Panc1 (cell line): ENCODE measurements around the gene SLC29A2.

Experiments used
- POLR2AphosphoS5 ChIP-seq: IDR thresholded peaks from 2 replicates; pipeline ENCODE4 v1.6.1; 2012; ENCODE audit warnings: mild to moderate bottlenecking, low read depth, low read length, moderate library complexity
- SIN3A ChIP-seq: IDR thresholded peaks from 2 replicates; pipeline ENCODE4 v1.6.1; 2012; ENCODE audit warnings: low read depth, mild to moderate bottlenecking, low read length, moderate library complexity, borderline replicate concordance; ENCODE audit not compliant: insufficient read depth
- TF ChIP-seq, protein P1 (sequence below): fragments of 450-650 bp; IDR thresholded peaks from 2 replicates; pipeline ENCODE4 v1.5.1; 2017; ENCODE audit warnings: mild to moderate bottlenecking
- TF ChIP-seq, protein P2 (sequence below), 2 experiments: IDR thresholded peaks; 2 replicates each; pipeline ENCODE4 v1.6.1; 2011 to 2012; ENCODE audit warnings: low read depth in 2 of 2, control low read depth in 1 of 2, low read length in 1 of 2, mild to moderate bottlenecking in 1 of 2, moderate library complexity in 1 of 2; ENCODE audit not compliant: insufficient read depth in 1 of 2

DNA sequence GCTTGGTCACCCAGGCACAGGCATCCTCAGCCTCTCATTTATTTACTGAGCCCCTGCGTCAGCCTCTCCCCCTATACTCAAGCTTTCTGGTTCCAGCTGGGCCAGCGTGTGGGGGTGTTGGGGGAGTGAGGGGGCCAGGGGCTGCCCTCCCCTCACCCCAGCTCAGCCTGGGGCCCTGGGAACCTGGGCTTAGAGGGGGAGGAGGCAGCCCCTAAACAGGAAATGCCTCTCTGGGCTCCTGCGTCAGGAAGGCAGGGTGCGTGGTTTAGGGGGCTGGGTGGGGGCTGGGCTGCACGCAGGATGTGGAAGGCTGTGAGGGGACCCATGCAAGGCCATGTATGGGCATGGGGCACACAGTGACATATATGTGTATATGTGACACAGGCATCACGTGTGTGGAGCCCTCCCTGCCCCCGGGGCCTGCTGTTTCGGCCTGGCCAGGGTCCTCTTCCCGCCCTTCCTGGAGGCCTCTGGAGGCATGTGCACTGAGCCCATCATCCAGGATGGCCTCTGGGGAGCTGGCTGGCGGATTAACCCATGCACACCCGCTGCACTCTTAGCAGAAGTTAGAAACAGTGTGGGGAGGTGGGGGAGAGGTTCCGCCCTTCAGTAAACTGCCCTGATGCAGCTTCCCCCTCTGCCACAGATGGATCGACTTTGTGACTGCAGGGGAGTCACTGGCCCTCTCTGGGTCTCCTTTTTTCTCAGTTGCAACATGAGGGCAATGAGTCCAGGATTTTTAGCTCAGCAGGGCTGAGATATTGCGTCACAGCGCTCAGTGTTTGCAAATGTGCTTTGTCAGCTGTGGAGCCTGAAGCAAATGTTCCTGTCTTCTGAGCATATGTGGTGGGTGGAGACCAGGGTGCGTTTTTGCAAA is 53.6 kb downstream of the SLC29A2 start:
- TF ChIP-seq, protein P1, sequence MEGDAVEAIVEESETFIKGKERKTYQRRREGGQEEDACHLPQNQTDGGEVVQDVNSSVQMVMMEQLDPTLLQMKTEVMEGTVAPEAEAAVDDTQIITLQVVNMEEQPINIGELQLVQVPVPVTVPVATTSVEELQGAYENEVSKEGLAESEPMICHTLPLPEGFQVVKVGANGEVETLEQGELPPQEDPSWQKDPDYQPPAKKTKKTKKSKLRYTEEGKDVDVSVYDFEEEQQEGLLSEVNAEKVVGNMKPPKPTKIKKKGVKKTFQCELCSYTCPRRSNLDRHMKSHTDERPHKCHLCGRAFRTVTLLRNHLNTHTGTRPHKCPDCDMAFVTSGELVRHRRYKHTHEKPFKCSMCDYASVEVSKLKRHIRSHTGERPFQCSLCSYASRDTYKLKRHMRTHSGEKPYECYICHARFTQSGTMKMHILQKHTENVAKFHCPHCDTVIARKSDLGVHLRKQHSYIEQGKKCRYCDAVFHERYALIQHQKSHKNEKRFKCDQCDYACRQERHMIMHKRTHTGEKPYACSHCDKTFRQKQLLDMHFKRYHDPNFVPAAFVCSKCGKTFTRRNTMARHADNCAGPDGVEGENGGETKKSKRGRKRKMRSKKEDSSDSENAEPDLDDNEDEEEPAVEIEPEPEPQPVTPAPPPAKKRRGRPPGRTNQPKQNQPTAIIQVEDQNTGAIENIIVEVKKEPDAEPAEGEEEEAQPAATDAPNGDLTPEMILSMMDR: no peak
- no peak for TF ChIP-seq POLR2AphosphoS5
- TF ChIP-seq, protein P2, sequence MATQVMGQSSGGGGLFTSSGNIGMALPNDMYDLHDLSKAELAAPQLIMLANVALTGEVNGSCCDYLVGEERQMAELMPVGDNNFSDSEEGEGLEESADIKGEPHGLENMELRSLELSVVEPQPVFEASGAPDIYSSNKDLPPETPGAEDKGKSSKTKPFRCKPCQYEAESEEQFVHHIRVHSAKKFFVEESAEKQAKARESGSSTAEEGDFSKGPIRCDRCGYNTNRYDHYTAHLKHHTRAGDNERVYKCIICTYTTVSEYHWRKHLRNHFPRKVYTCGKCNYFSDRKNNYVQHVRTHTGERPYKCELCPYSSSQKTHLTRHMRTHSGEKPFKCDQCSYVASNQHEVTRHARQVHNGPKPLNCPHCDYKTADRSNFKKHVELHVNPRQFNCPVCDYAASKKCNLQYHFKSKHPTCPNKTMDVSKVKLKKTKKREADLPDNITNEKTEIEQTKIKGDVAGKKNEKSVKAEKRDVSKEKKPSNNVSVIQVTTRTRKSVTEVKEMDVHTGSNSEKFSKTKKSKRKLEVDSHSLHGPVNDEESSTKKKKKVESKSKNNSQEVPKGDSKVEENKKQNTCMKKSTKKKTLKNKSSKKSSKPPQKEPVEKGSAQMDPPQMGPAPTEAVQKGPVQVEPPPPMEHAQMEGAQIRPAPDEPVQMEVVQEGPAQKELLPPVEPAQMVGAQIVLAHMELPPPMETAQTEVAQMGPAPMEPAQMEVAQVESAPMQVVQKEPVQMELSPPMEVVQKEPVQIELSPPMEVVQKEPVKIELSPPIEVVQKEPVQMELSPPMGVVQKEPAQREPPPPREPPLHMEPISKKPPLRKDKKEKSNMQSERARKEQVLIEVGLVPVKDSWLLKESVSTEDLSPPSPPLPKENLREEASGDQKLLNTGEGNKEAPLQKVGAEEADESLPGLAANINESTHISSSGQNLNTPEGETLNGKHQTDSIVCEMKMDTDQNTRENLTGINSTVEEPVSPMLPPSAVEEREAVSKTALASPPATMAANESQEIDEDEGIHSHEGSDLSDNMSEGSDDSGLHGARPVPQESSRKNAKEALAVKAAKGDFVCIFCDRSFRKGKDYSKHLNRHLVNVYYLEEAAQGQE (IDR thresholded peaks at IDR 0.05; ENCODE audit: insufficient read depth in 1 of 2, low read depth in 2 of 2, low read length in 1 of 2): no peak
- no peak for TF ChIP-seq SIN3A
